OCI-LY1 (cell line): ENCODE results near the gene IFNA6.

Experiments used
- EZH2 ChIP-seq: fragments of 200-600 bp; sonication (generic), shearing (Covaris generic); IDR thresholded peaks from 2 replicates; pipeline ENCODE4 v1.8.0; 2017; ENCODE audit warnings: borderline replicate concordance, mixed run types, mild to moderate bottlenecking, antibody characterized with exemption, low read length, moderate library complexity, mixed read lengths
- TF ChIP-seq, protein P1 (sequence below): fragments of 200-600 bp; sonication (generic), shearing (Covaris generic); IDR thresholded peaks from 2 replicates; pipeline ENCODE4 v1.5.1; 2017; ENCODE audit warnings: mild to moderate bottlenecking, antibody characterized with exemption, low read length, moderate library complexity, mixed read lengths

- TF ChIP-seq, protein P1, sequence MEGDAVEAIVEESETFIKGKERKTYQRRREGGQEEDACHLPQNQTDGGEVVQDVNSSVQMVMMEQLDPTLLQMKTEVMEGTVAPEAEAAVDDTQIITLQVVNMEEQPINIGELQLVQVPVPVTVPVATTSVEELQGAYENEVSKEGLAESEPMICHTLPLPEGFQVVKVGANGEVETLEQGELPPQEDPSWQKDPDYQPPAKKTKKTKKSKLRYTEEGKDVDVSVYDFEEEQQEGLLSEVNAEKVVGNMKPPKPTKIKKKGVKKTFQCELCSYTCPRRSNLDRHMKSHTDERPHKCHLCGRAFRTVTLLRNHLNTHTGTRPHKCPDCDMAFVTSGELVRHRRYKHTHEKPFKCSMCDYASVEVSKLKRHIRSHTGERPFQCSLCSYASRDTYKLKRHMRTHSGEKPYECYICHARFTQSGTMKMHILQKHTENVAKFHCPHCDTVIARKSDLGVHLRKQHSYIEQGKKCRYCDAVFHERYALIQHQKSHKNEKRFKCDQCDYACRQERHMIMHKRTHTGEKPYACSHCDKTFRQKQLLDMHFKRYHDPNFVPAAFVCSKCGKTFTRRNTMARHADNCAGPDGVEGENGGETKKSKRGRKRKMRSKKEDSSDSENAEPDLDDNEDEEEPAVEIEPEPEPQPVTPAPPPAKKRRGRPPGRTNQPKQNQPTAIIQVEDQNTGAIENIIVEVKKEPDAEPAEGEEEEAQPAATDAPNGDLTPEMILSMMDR = peak; percentile 77; the same call in 1 of the 2 replicates
- no peak for TF ChIP-seq EZH2
These were observed 24.1 kb downstream of the IFNA6 start for GRCh38 chr9:21326526-21327139.
